Esophagus muscularis mucosa (tissue), 3 donors: ENCODE measurements around the gene JPH4.

Source experiments
- POLR2A ChIP-seq: fragments of 450-650 bp; IDR thresholded peaks from one replicate; pipeline ENCODE4 v1.6.1; 2017; ENCODE audit warnings: antibody characterized with exemption, moderate library complexity, mild to moderate bottlenecking, low read depth
- POLR2AphosphoS5 ChIP-seq, 2 donors: sonication (generic); formaldehyde crosslinking; IDR thresholded peaks; one replicate each; pipeline ENCODE4 v1.6.1; 2017; ENCODE audit warnings: antibody characterized with exemption in 2 of 2
- TF ChIP-seq, protein P1 (sequence below), 3 experiments: fragments of 200-600 bp in 2 of 3; fragments of 450-650 bp in 1 of 3; sonication (generic) in 2 of 3; IDR thresholded peaks; one replicate each; pipeline ENCODE4 v1.5.1; 2017 to 2019; ENCODE audit warnings: antibody characterized with exemption in 3 of 3, mild to moderate bottlenecking in 2 of 3, moderate library complexity in 1 of 3

DNA sequence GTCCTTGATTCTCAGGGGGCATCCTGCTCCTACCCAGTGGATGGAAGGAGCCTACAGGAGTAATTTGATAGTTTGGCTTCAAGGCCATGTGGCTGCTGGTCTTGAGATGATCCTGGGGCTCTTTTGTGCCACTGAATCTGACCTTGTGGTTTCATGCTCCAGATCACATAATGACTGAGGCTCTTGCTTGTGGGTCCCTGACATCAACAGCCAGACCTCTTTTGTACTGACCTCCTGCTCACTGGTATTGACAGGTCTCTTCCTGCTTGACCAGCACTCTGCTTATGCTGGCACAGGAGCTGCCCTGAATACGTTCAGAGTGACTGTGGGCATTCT, 23.2 kb upstream of the JPH4 start:
- TF ChIP-seq POLR2A (no peak), POLR2AphosphoS5 (IDR thresholded peaks at IDR 0.05) (no peak)
- TF ChIP-seq, protein P1, sequence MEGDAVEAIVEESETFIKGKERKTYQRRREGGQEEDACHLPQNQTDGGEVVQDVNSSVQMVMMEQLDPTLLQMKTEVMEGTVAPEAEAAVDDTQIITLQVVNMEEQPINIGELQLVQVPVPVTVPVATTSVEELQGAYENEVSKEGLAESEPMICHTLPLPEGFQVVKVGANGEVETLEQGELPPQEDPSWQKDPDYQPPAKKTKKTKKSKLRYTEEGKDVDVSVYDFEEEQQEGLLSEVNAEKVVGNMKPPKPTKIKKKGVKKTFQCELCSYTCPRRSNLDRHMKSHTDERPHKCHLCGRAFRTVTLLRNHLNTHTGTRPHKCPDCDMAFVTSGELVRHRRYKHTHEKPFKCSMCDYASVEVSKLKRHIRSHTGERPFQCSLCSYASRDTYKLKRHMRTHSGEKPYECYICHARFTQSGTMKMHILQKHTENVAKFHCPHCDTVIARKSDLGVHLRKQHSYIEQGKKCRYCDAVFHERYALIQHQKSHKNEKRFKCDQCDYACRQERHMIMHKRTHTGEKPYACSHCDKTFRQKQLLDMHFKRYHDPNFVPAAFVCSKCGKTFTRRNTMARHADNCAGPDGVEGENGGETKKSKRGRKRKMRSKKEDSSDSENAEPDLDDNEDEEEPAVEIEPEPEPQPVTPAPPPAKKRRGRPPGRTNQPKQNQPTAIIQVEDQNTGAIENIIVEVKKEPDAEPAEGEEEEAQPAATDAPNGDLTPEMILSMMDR (IDR thresholded peaks at IDR 0.05), result no peak
